NOMO-1 treated with dmso at 0.1 percent for 144 hours (cell line): ENCODE results near the gene PDZRN4.
"Not testable (repeated sequence)": the region's sequence is repeated elsewhere in the genome, so short reads cannot be mapped to it uniquely, and the experiment has no call there.

Experiments
- DNase-seq: peaks from one replicate; lab custom pipeline; 2025; ENCODE audit not compliant: unreplicated experiment; lab: John Stamatoyannopoulos, UW

The PDZRN4 gene

GRCh38 chr12:41507286-41507685 lies 319.2 kb downstream of the PDZRN4 start:
- DNase-seq = no peak

GRCh38 chr12:41509271-41510055 lies 321.3 kb downstream of the PDZRN4 start:
- DNase-seq = no peak

- no peak for DNase-seq
Measured at GRCh38 chr12:41510470-41510869, 322.4 kb downstream of the PDZRN4 start.

- DNase-seq = no peak
Measured at GRCh38 chr12:41511247-41511646, 323.1 kb downstream of the PDZRN4 start.

GRCh38 chr12:41512497-41512896 lies 324.4 kb downstream of the PDZRN4 start:
- no peak for DNase-seq

GRCh38 chr12:41514021-41514777 lies 326.1 kb downstream of the PDZRN4 start:
- DNase-seq = peak; percentile 51

GRCh38 chr12:41514907-41515306 lies 326.8 kb downstream of the PDZRN4 start:
- DNase-seq = no peak

- DNase-seq = no peak
Measured at GRCh38 chr12:41515953-41516352, 327.8 kb downstream of the PDZRN4 start.

- DNase-seq = no peak
Measured at GRCh38 chr12:41520869-41521268, 332.7 kb downstream of the PDZRN4 start.

GRCh38 chr12:41521872-41522379 lies 333.8 kb downstream of the PDZRN4 start:
- no peak for DNase-seq

GRCh38 chr12:41527062-41527461 lies 338.9 kb downstream of the PDZRN4 start:
- no peak for DNase-seq

- no peak for DNase-seq
Measured at GRCh38 chr12:41527534-41528116, 339.5 kb downstream of the PDZRN4 start.

- DNase-seq = no peak
Measured at GRCh38 chr12:41528874-41529273, 340.8 kb downstream of the PDZRN4 start.

GRCh38 chr12:41530441-41530840 lies 342.3 kb downstream of the PDZRN4 start:
- DNase-seq = no peak

GRCh38 chr12:41531147-41531829 lies 343.2 kb downstream of the PDZRN4 start:
- DNase-seq = no peak

GRCh38 chr12:41532072-41532471 lies 344.0 kb downstream of the PDZRN4 start:
- DNase-seq = no peak

- no peak for DNase-seq
Measured at GRCh38 chr12:41536813-41537490, 348.8 kb downstream of the PDZRN4 start.

GRCh38 chr12:41537522-41537921 lies 349.4 kb downstream of the PDZRN4 start:
- no peak for DNase-seq

GRCh38 chr12:41545761-41546160 lies 357.6 kb downstream of the PDZRN4 start:
- DNase-seq = no peak

- DNase-seq = not testable (repeated sequence)
Measured at GRCh38 chr12:41547071-41547470, 359.0 kb downstream of the PDZRN4 start.

- no peak for DNase-seq
Measured at GRCh38 chr12:41548926-41549325, 360.8 kb downstream of the PDZRN4 start.
